ENCODE results near the gene INSYN2B.

DNA sequence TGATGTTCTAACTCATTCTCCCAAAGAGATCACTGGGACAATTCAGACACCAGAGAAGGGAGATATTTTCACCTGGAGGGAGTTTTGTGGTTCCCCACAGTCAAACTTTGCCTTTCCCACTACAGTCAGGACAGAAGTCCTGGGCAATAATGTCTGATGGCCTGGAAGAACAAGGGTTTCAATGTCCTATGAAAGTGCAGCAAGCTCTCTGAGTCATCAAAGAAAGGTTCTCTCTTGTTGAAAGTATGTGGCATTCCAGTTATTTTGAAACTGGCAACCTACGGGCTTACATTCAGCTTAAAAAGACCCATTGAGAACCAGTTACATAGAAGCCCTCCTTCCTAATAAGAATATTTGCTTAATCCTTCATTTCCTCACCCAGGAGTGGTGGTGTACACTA lies 103.9 kb downstream of the INSYN2B start:
- TF ChIP-seq YY1 (IDR thresholded peaks at IDR 0.05; ENCODE audit: insufficient read depth, insufficient read length) (no peak), ZNF274 (IDR thresholded peaks at IDR 0.05; ENCODE audit: low read depth, low read length) (no peak), SUZ12 (IDR thresholded peaks at IDR 0.05; ENCODE audit: extremely low read depth, insufficient read depth, insufficient read length) (no peak)

Data from NT2/D1 (cell line).